ENCODE measurements around the gene PTPN21.

Gene PTPN21

DNA sequence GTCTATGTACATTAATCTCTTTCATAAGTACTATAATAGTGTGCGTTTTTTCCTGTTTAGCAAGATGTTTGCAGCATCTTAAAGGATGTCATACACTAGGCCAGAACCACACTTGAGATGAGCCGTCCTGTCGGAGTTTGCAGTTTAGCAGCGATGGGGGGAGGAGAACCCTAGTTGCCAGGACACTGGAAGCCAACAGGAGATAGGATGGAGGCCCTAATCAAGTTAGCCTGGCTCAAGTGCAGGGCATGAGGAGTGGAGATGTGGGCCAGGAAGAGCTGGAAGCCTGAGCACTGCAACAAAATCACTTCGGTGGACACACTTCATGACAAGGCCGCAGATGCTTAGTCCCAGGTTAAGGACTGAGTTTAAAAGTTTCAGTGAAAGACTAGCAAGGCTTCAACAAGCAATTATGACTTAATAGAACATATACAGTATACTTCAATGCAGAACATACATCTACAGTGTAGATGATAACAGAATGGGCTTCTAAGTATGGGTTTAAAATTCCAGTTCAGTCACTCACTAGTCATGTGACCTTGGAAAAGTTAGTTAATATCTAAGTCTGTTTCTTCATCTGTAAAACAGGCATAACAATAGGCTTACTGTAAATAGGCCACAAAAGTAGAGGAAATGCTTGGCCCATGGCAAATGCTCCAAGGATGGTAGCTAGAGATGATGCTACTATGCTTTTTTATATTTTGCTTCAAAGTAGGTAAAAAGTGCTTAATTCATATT is 77.1 kb downstream of the PTPN21 start:
- Histone ChIP-seq H3K4me3 (no peak overlapping the region), H3K36me3 (peaks cover 32 to 89% (median 60%) of the 10 kb centered on the region in 3 donors), H3K27me3 (no peaks in the 10 kb centered on the region), H3K27ac (no peak overlapping the region), H3K9me3 (no peaks in the 10 kb centered on the region), H3K4me1 (peaks cover 0 to 3% (median 0%) of the 10 kb centered on the region in 4 donors)
- DNase-seq = no peak
- TF ChIP-seq, protein P1, sequence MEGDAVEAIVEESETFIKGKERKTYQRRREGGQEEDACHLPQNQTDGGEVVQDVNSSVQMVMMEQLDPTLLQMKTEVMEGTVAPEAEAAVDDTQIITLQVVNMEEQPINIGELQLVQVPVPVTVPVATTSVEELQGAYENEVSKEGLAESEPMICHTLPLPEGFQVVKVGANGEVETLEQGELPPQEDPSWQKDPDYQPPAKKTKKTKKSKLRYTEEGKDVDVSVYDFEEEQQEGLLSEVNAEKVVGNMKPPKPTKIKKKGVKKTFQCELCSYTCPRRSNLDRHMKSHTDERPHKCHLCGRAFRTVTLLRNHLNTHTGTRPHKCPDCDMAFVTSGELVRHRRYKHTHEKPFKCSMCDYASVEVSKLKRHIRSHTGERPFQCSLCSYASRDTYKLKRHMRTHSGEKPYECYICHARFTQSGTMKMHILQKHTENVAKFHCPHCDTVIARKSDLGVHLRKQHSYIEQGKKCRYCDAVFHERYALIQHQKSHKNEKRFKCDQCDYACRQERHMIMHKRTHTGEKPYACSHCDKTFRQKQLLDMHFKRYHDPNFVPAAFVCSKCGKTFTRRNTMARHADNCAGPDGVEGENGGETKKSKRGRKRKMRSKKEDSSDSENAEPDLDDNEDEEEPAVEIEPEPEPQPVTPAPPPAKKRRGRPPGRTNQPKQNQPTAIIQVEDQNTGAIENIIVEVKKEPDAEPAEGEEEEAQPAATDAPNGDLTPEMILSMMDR (IDR thresholded peaks at IDR 0.05) = no peak
- intact Hi-C loops (cut with DNase I; ENCODE audit: low total_unique reads) = no loop called here

GRCh38 chr14:88476825-88477224 is 78.0 kb downstream of the PTPN21 start:
- no peak overlapping the region for H3K4me3 ChIP-seq
- intact Hi-C loops (cut with DNase I; ENCODE audit: low total_unique reads) = no loop called here
- no peak overlapping the region for H3K27ac ChIP-seq
- peaks cover 40 to 89% (median 63%) of the 10 kb centered on the region in 3 donors for H3K36me3 ChIP-seq
- TF ChIP-seq, protein P1 (IDR thresholded peaks at IDR 0.05) = no peak
- DNase-seq = no peak
- H3K9me3 ChIP-seq = no peaks in the 10 kb centered on the region
- H3K27me3 ChIP-seq = no peaks in the 10 kb centered on the region
- peaks cover 0 to under 1% (median 0%) of the 10 kb centered on the region in 4 donors for H3K4me1 ChIP-seq

GRCh38 chr14:88476214-88476774 is 78.5 kb downstream of the PTPN21 start:
- Histone ChIP-seq H3K4me1 (no peaks in the 10 kb centered on the region), H3K27me3 (no peaks in the 10 kb centered on the region), H3K4me3 (no peak overlapping the region), H3K36me3 (peaks cover 45 to 90% (median 64%) of the 10 kb centered on the region in 3 donors), H3K27ac (no peak overlapping the region), H3K9me3 (no peaks in the 10 kb centered on the region)
- TF ChIP-seq, protein P1 (IDR thresholded peaks at IDR 0.05) = no peak
- intact Hi-C loops (cut with DNase I; ENCODE audit: low total_unique reads) = no loop called here
- no peak for DNase-seq

GRCh38 chr14:88473791-88474190 is 81.0 kb downstream of the PTPN21 start:
- Histone ChIP-seq H3K4me1 (peaks cover 0 to under 1% (median 0%) of the 10 kb centered on the region in 4 donors), H3K36me3 (peaks cover 56 to 92% (median 71%) of the 10 kb centered on the region in 3 donors), H3K4me3 (no peak overlapping the region), H3K9me3 (no peaks in the 10 kb centered on the region), H3K27ac (no peak overlapping the region), H3K27me3 (no peaks in the 10 kb centered on the region)
- TF ChIP-seq, protein P1 (IDR thresholded peaks at IDR 0.05) = no peak
- intact Hi-C loops (cut with DNase I; ENCODE audit: low total_unique reads) = no loop called here
- no peak for DNase-seq

DNA sequence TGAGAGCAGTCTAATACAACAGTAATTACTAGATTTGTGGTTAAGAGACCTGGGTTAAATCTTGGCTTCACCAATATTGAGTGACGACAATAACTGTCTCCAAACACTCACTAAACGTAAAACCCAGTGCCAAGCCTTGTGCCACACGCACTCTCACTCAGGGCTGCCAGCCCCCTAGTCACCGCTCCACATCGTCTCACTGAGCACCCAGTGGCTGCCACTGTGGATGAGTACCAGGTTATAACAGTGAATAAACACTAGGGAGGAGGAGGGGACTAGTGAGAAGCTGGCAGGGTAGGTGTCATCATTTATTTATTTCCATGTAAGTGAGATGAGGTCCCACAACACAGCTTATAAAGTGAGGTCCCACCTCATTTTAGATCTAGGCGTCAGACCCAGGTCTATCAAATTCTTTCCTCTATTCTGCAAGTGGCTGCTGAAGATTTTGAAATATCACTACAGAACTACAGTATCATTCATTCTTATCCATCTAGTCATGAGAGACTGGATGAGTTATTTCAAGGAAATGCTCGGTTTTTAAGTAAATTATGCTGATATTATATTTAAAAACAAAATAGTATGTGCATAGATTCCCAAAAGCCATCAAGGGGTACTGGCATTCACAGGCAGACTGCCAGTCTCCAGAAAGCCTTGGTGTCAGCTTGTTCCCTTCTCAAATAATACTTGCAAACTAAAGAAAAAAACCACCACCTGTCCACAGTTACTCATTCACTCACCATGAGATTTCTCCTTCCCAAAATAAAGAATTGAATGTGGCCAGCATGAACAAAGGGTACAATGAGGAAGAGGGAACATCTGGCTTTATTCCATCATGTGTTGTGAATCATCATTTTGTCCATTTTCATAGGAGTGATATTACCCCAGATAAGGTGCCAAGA is 84.0 kb downstream of the PTPN21 start:
- DNase-seq = no peak
- Histone ChIP-seq H3K4me3 (no peak overlapping the region), H3K27me3 (no peaks in the 10 kb centered on the region), H3K4me1 (peaks cover 0 to 6% (median 0%) of the 10 kb centered on the region in 4 donors), H3K36me3 (peaks cover 72 to 83% (median 80%) of the 10 kb centered on the region in 3 donors), H3K27ac (no peak overlapping the region), H3K9me3 (no peaks in the 10 kb centered on the region)
- TF ChIP-seq, protein P1 (IDR thresholded peaks at IDR 0.05) = no peak
- intact Hi-C loops (cut with DNase I; ENCODE audit: low total_unique reads) = no loop called here
